ENCODE measurements around the gene YBEY. TPM values are rescaled to one million over a fixed set of nuclear protein-coding genes. Genes with fewer than 3 reads are reported as not detected.
A peak's percentile ranks its signal among the peaks of the same experiment; 100 is the strongest.

YBEY gene
- total RNA-seq, 2 donors from 2014 or later = 28.5 to 30.0 TPM

GRCh38 chr21:46295996-46296752 is 10.0 kb downstream of the YBEY start:
- no peak overlapping the region for H3K4me3 ChIP-seq
- H3K36me3 ChIP-seq = no peaks in the 10 kb centered on the region
- H3K27me3 ChIP-seq (replicated peaks; ENCODE audit: insufficient read depth) = no peaks in the 10 kb centered on the region
- no peak for DNase-seq (ENCODE audit: low spot score)
- H3K27ac ChIP-seq = no peak overlapping the region
- intact Hi-C loops (cut with DNase I) = no loop called here
- TF ChIP-seq POLR2A (IDR thresholded peaks at IDR 0.05) (no peak), CTCF (IDR thresholded peaks at IDR 0.05) (no peak), POLR2AphosphoS5 (IDR thresholded peaks at IDR 0.05) (no peak)
- H3K4me1 ChIP-seq (replicated peaks) = no peaks in the 10 kb centered on the region
- H3K9me3 ChIP-seq = no peaks in the 10 kb centered on the region
- WGBS = 38% methylated on average over 27 of the region's 29 CpGs

- Histone ChIP-seq H3K4me3 (peak overlapping the region; percentile 14 to 29), H3K36me3 (no peaks in the 10 kb centered on the region), H3K27me3 (replicated peaks; ENCODE audit: insufficient read depth) (no peaks in the 10 kb centered on the region), H3K9me3 (no peaks in the 10 kb centered on the region), H3K4me1 (replicated peaks) (no peaks in the 10 kb centered on the region), H3K27ac (peak overlapping the region; percentile 24 to 26)
- 5% methylated on average over 83 of the region's 84 CpGs for WGBS
- intact Hi-C loops (cut with DNase I) = no loop called here
- TF ChIP-seq POLR2AphosphoS5 (IDR thresholded peaks at IDR 0.05) = no peak
- TF ChIP-seq CTCF (IDR thresholded peaks at IDR 0.05) = no peak
- peak; percentile 17 for TF ChIP-seq POLR2A (IDR thresholded peaks at IDR 0.05)
- DNase-seq (ENCODE audit: low spot score) = no peak
Measured at GRCh38 chr21:46297338-46298271, 11.5 kb downstream of the YBEY start.

- no peaks in the 10 kb centered on the region for H3K4me1 ChIP-seq (replicated peaks)
- no peak overlapping the region for H3K27ac ChIP-seq
- no peaks in the 10 kb centered on the region for H3K36me3 ChIP-seq
- intact Hi-C loops (cut with DNase I) = no loop called here
- no peaks in the 10 kb centered on the region for H3K9me3 ChIP-seq
- no peak for DNase-seq (ENCODE audit: low spot score)
- H3K4me3 ChIP-seq = no peak overlapping the region
- no peaks in the 10 kb centered on the region for H3K27me3 ChIP-seq (replicated peaks; ENCODE audit: insufficient read depth)
- TF ChIP-seq CTCF (IDR thresholded peaks at IDR 0.05) (no peak), POLR2A (IDR thresholded peaks at IDR 0.05) (no peak), POLR2AphosphoS5 (IDR thresholded peaks at IDR 0.05) (no peak)
- 92% methylated on average over 7 of the region's 9 CpGs for WGBS
Measured at GRCh38 chr21:46299167-46299566, 13.0 kb downstream of the YBEY start.

- TF ChIP-seq POLR2A (IDR thresholded peaks at IDR 0.05) (no peak), POLR2AphosphoS5 (IDR thresholded peaks at IDR 0.05) (no peak), CTCF (IDR thresholded peaks at IDR 0.05) (no peak)
- no peaks in the 10 kb centered on the region for H3K27me3 ChIP-seq (replicated peaks; ENCODE audit: insufficient read depth)
- H3K36me3 ChIP-seq = no peaks in the 10 kb centered on the region
- intact Hi-C loops (cut with DNase I) = no loop called here
- DNase-seq (ENCODE audit: low spot score) = no peak
- H3K27ac ChIP-seq = no peak overlapping the region
- 90% methylated on average over 14 of the region's 14 CpGs for WGBS
- H3K9me3 ChIP-seq = no peaks in the 10 kb centered on the region
- no peaks in the 10 kb centered on the region for H3K4me1 ChIP-seq (replicated peaks)
- no peak overlapping the region for H3K4me3 ChIP-seq
Measured at GRCh38 chr21:46301759-46302158, 15.6 kb downstream of the YBEY start.
